ENCODE data around the gene TTC39B.

The TTC39B gene

DNA sequence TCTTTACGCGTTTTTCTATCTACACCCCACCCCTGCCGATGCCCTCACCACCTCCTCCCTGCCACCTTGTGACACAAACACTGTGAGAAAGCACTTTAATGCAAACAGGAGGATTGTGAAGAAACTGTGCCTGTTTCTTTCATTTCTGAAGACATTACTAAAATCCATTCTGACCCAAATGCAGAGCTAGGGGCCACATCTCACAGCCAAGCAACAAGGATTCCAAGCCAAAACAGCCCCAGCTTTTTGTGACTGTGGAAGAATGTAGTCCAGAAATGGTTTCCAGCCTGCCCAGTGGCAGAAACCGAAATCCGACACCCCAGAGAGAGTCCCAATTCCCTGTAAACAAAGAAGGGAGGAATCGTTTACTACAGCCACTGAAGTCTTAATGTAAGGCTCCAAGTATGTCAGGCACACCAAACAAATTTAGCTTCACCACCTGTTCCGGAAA, 190.9 kb downstream of the TTC39B start:
- DNase-seq (ENCODE audit: low read depth, low spot score), result no peak
- no peak overlapping the region for H3K4me3 ChIP-seq (ENCODE audit: low read depth, low read length)
- TF ChIP-seq, protein P1, sequence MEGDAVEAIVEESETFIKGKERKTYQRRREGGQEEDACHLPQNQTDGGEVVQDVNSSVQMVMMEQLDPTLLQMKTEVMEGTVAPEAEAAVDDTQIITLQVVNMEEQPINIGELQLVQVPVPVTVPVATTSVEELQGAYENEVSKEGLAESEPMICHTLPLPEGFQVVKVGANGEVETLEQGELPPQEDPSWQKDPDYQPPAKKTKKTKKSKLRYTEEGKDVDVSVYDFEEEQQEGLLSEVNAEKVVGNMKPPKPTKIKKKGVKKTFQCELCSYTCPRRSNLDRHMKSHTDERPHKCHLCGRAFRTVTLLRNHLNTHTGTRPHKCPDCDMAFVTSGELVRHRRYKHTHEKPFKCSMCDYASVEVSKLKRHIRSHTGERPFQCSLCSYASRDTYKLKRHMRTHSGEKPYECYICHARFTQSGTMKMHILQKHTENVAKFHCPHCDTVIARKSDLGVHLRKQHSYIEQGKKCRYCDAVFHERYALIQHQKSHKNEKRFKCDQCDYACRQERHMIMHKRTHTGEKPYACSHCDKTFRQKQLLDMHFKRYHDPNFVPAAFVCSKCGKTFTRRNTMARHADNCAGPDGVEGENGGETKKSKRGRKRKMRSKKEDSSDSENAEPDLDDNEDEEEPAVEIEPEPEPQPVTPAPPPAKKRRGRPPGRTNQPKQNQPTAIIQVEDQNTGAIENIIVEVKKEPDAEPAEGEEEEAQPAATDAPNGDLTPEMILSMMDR (IDR thresholded peaks at IDR 0.05; ENCODE audit: insufficient read depth, low read length, missing control alignments), result no peak
- CTCF ChIA-PET, result interaction anchor here (0.6 to 3.9 kb wide), 4 partner anchors 8 to 499 kb away, joined by 3 to 21 read pairs (median 4); no protein-coding TSS in a partner anchor
- POLR2A ChIA-PET, result no interaction called here

DNA sequence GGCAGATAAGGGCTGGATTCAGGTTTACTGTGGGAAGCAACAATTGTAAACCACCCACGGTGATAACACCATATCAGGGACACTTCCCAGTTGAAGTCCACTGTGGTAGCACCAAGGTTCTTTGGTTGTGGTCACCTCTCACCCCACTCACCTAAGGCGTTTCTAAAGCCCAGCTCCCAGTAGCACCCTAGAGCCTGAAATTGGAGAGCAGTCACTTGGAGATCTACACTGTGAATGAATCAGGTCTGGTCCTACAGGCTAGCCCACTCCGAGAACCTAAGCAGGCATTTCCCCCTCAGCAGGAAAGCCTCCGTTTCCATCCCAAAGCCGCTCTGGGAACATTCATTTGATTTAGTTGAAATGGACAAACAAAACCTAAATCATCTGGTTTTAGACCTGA, 191.3 kb downstream of the TTC39B start:
- no peak for DNase-seq (ENCODE audit: low read depth, low spot score)
- no peak overlapping the region for H3K4me3 ChIP-seq (ENCODE audit: low read depth, low read length)
- CTCF ChIA-PET, result interaction anchor here (1.2 to 3.9 kb wide), 3 partner anchors 9 to 19 kb away, joined by 3 to 21 read pairs (median 4); no protein-coding TSS in a partner anchor
- TF ChIP-seq, protein P1 (IDR thresholded peaks at IDR 0.05; ENCODE audit: insufficient read depth, low read length, missing control alignments), result no peak
- POLR2A ChIA-PET, result no interaction called here

GRCh38 chr9:15115041-15115440, 192.0 kb downstream of the TTC39B start:
- DNase-seq (ENCODE audit: low read depth, low spot score), result no peak
- TF ChIP-seq, protein P1 (IDR thresholded peaks at IDR 0.05; ENCODE audit: insufficient read depth, low read length, missing control alignments), result no peak
- POLR2A ChIA-PET, result no interaction called here
- CTCF ChIA-PET, result interaction anchor here (1.7 to 3.9 kb wide), 2 partner anchors 9 to 10 kb away, joined by 4 to 21 read pairs; no protein-coding TSS in a partner anchor
- no peak overlapping the region for H3K4me3 ChIP-seq (ENCODE audit: low read depth, low read length)
